SK-N-SH (cell line): Measurements from ENCODE around the gene HPCAL1. TPM values are rescaled to one million over a fixed set of nuclear protein-coding genes. Genes with fewer than 3 reads are reported as not detected.

ENCODE experiments used
- CTCF ChIA-PET: fragments of 300-600, 350-600 bp; formaldehyde crosslinking; extraction: SDS; loops from one replicate; lab custom pipeline; 2021; lab: Yijun Ruan, JAX
- POLR2A ChIA-PET: fragments of 350-600 bp; sonication (Branson Sonifier 250); formaldehyde crosslinking; extraction: SDS; loops from one replicate; lab custom pipeline; 2020; ENCODE audit warnings: antibody characterized with exemption, inconsistent platforms; lab: Yijun Ruan, JAX
- DNase-seq: peaks from one replicate; pipeline ENCODE4 v3.0.0; 2012
- H2AFZ ChIP-seq: fragments of 200-600 bp; sonication (generic); 2 replicates; pipeline ENCODE4 v1.8.1; 2016; ENCODE audit warnings: antibody characterized with exemption, mild to moderate bottlenecking, low read depth
- H3F3A ChIP-seq: fragments of 200-600 bp; sonication (generic); replicated peaks from 2 replicates; pipeline ENCODE3; 2016; ENCODE audit warnings: antibody characterized with exemption, mild to moderate bottlenecking; ENCODE audit not compliant: insufficient read depth
- H3K27ac ChIP-seq, 2 experiments: fragments of 200-500 bp in 1 of 2; fragments of 200-600 bp in 1 of 2; sonication (Bioruptor generic) in 1 of 2; sonication (generic), shearing (Covaris generic) in 1 of 2; 2 replicates each; pipeline versions ENCODE4 v1.5.1 to v1.6.1; 2014 to 2016; ENCODE audit warnings: low read depth in 2 of 2, inconsistent platforms in 1 of 2, low read length in 1 of 2, mild to moderate bottlenecking in 1 of 2, mixed read lengths in 1 of 2
- H3K27me3 ChIP-seq: fragments of 200-600 bp; sonication (generic), shearing (Covaris generic); 2 replicates; pipeline ENCODE4 v1.6.1; 2016; ENCODE audit warnings: mixed run types; ENCODE audit not compliant: insufficient read depth
- H3K36me3 ChIP-seq, 2 experiments: fragments of 200-500 bp in 1 of 2; fragments of 200-600 bp in 1 of 2; sonication (Bioruptor generic) in 1 of 2; sonication (generic) in 1 of 2; replicated peaks in 1 of 2; 2 replicates each; pipeline versions ENCODE3 to v1.5.1; 2014 to 2016; ENCODE audit warnings: low read length in 1 of 2, mild to moderate bottlenecking in 1 of 2; ENCODE audit not compliant: insufficient read depth in 2 of 2, control insufficient read depth in 1 of 2
- H3K4me1 ChIP-seq, 2 experiments: fragments of 200-500 bp in 1 of 2; fragments of 200-600 bp in 1 of 2; sonication (Bioruptor generic) in 1 of 2; sonication (generic), shearing (Covaris generic) in 1 of 2; 2 replicates each; pipeline versions ENCODE4 v1.5.1 to v1.6.1; 2014 to 2016; ENCODE audit warnings: low read depth in 1 of 2, low read length in 1 of 2, mixed run types in 1 of 2; ENCODE audit not compliant: insufficient read depth in 2 of 2, control insufficient read depth in 1 of 2
- H3K4me2 ChIP-seq: fragments of 200-600 bp; sonication (generic), shearing (Covaris generic); 2 replicates; pipeline ENCODE4 v1.6.1; 2017; ENCODE audit warnings: mixed run types
- H3K4me3 ChIP-seq, 2 experiments: fragments of 200-500 bp in 1 of 2; fragments of 200-600 bp in 1 of 2; sonication (Bioruptor generic) in 1 of 2; sonication (generic), shearing (Covaris generic) in 1 of 2; 2 replicates each; pipeline versions ENCODE4 v1.5.1 to v1.8.1; 2014 to 2016; ENCODE audit warnings: low read depth in 2 of 2, inconsistent platforms in 1 of 2, low read length in 1 of 2, mild to moderate bottlenecking in 1 of 2, mixed read lengths in 1 of 2, moderate library complexity in 1 of 2
- H3K79me2 ChIP-seq: fragments of 200-600 bp; sonication (generic); 2 replicates; pipeline ENCODE4 v1.8.1; 2017; ENCODE audit warnings: mild to moderate bottlenecking; ENCODE audit not compliant: insufficient read depth
- H3K9ac ChIP-seq: fragments of 200-600 bp; sonication (generic); 2 replicates; pipeline ENCODE4 v1.6.1; 2017; ENCODE audit warnings: mixed run types
- H3K9me2 ChIP-seq: fragments of 200-600 bp; sonication (generic); 2 replicates; pipeline ENCODE4 v1.6.1; 2017; ENCODE audit warnings: mixed run types
- H3K9me3 ChIP-seq: fragments of 200-600 bp; sonication (generic); 2 replicates; pipeline ENCODE4 v1.6.1; 2017; ENCODE audit warnings: mixed run types, mild to moderate bottlenecking, moderate library complexity
- H4K20me1 ChIP-seq: fragments of 200-600 bp; sonication (generic); 2 replicates; pipeline ENCODE4 v1.6.1; 2017; ENCODE audit warnings: mild to moderate bottlenecking, mixed run types; ENCODE audit not compliant: insufficient read depth
- CTCF ChIP-seq: fragments of 200-600 bp; sonication (generic); IDR thresholded peaks from 2 replicates; pipeline ENCODE4 v1.6.1; 2017; ENCODE audit warnings: antibody characterized with exemption, mild to moderate bottlenecking, moderate library complexity
- FOXJ3 ChIP-seq: sonication (generic); formaldehyde crosslinking; IDR thresholded peaks from 2 replicates; pipeline ENCODE4 v1.5.1; 2020; ENCODE audit warnings: mild to moderate bottlenecking, missing genetic modification reagents
- FOXM1 ChIP-seq: IDR thresholded peaks from 2 replicates; pipeline ENCODE4 v1.4.0; 2012; ENCODE audit warnings: low read depth, mild to moderate bottlenecking
- GATA2 ChIP-seq: sonication (generic); formaldehyde crosslinking; IDR thresholded peaks from 2 replicates; pipeline ENCODE4 v1.5.0; 2020; ENCODE audit warnings: mild to moderate bottlenecking, missing genetic modification reagents
- NFIC ChIP-seq: IDR thresholded peaks from 2 replicates; pipeline ENCODE4 v1.4.0; 2012; ENCODE audit warnings: borderline replicate concordance
- SIN3A ChIP-seq: IDR thresholded peaks from 2 replicates; pipeline ENCODE4 v1.6.1; 2012; ENCODE audit warnings: low read depth, mild to moderate bottlenecking, low read length, moderate library complexity, borderline replicate concordance
- TAF1 ChIP-seq: IDR thresholded peaks from 2 replicates; pipeline ENCODE4 v1.6.1; 2012; ENCODE audit warnings: low read depth, mild to moderate bottlenecking, low read length, moderate library complexity, borderline replicate concordance
- YY1 ChIP-seq: IDR thresholded peaks from 2 replicates; pipeline ENCODE4 v1.4.0; 2012; ENCODE audit warnings: low read depth, mild to moderate bottlenecking
- WGBS: methylation state at CpG from one replicate; pipeline ENCODE4 v1.1.6; 2017; ENCODE audit warnings: low lambda C conversion rate; 5-methylcytosine and 5-hydroxymethylcytosine counted together
- polyA plus RNA-seq, 3 experiments: library from polyadenylated mRNA; depleted of rRNA; stranded (reverse); fragments of >200 nt; gene quantifications; 2 replicates each; pipeline ENCODE4 v1.2.3, GENCODE V29; 2012
- TF ChIP-seq, protein P1 (sequence below): fragments of 150-350 bp; IDR thresholded peaks from 2 replicates; pipeline ENCODE4 v1.6.1; 2017; ENCODE audit warnings: antibody characterized with exemption, low read length, low read depth, borderline replicate concordance
- TF ChIP-seq, protein P2 (sequence below): IDR thresholded peaks from 2 replicates; pipeline ENCODE4; 2012

Gene HPCAL1
- polyA plus RNA-seq, 1 of the 3 experiments (the other 2 are of a cell fraction): 77.0 TPM

GRCh38 chr2:10405448-10405847 is 102.7 kb downstream of the HPCAL1 start (continued):
- TF ChIP-seq, protein P1, sequence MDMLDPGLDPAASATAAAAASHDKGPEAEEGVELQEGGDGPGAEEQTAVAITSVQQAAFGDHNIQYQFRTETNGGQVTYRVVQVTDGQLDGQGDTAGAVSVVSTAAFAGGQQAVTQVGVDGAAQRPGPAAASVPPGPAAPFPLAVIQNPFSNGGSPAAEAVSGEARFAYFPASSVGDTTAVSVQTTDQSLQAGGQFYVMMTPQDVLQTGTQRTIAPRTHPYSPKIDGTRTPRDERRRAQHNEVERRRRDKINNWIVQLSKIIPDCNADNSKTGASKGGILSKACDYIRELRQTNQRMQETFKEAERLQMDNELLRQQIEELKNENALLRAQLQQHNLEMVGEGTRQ: no peak
- TF ChIP-seq SIN3A (peak; percentile 93; the same call in 1 of the 2 replicates), YY1 (0 out of 2 replicates have a peak, but pooled peaks have one; percentile 7), GATA2 (CRISPR knock-in tag) (peak; percentile 74), FOXJ3 (CRISPR knock-in tag) (peak; percentile 7; the same call in 1 of the 2 replicates), TAF1 (no peak; the same call in 1 of the 2 replicates), CTCF (no peak), FOXM1 (peak; percentile 82; the same call in 1 of the 2 replicates), NFIC (peak; percentile 99)
- TF ChIP-seq, all 33 proteins: peak for 21

DNA sequence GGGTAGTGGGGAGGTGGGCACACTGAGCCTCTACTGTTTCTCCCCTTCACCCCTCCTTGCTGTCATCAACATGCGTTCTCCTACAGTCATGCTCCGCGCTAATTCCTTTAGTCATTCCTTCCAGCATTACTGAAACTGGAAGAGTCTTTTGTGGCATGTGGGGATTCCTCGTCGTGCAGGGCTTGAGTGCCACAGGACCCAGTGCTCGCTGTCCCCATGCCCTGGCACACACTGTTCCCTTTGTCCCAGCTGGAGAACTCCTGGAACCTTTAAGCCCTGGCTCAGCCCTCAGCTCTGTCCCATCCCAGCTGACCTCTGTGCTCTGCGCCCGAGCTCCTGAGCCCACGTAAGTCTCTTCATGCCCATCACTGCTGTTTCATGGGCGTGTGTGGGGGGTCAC is 103.3 kb downstream of the HPCAL1 start:
- Histone ChIP-seq H3K9me3 (no peaks in the 10 kb centered on the region), H3K36me3 (peaks cover 0 to 4% of the 10 kb centered on the region in 2 experiments), H3K4me3 (peak overlapping the region in 1 of 2 experiments; percentile 19; a peak in 1 of 4 replicates), H3F3A (peaks cover 13% of the 10 kb centered on the region), H3K27me3 (no peaks in the 10 kb centered on the region), H3K9me2 (no peaks in the 10 kb centered on the region), H2AFZ (no peak overlapping the region), H3K27ac (peak overlapping the region; percentile 90 to 97), H3K79me2 (no peaks in the 10 kb centered on the region), H3K9ac (peak overlapping the region; percentile 47; the same call in 1 of the 2 replicates), H3K4me2 (peak overlapping the region; percentile 72), H3K4me1 (peaks cover 34 to 58% of the 10 kb centered on the region in 2 experiments), H4K20me1 (no peaks in the 10 kb centered on the region)
- POLR2A ChIA-PET: interaction anchor here (1.2 to 1.7 kb wide), 3 partner anchors 13 to 273 kb away, joined by 3 to 5 read pairs (median 4); no protein-coding TSS in a partner anchor
- no peak for TF ChIP-seq FOXJ3 (CRISPR knock-in tag)
- TF ChIP-seq, protein P2, sequence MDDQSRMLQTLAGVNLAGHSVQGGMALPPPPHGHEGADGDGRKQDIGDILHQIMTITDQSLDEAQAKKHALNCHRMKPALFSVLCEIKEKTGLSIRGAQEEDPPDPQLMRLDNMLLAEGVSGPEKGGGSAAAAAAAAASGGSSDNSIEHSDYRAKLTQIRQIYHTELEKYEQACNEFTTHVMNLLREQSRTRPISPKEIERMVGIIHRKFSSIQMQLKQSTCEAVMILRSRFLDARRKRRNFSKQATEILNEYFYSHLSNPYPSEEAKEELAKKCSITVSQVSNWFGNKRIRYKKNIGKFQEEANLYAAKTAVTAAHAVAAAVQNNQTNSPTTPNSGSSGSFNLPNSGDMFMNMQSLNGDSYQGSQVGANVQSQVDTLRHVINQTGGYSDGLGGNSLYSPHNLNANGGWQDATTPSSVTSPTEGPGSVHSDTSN: no peak
- WGBS: 74% methylated on average over 10 of the region's 10 CpGs
- CTCF ChIA-PET: interaction anchor here (0.5 to 12.8 kb wide), 21 partner anchors 13 to 606 kb away, joined by 3 to 403 read pairs (median 5); partner anchors contain the start of genes HPCAL1 and RRM2
- DNase-seq: no peak
